Lower leg skin (tissue), 3 donors: ENCODE measurements around the gene GPS2.

Experiments used
- POLR2A ChIP-seq, 2 donors: fragments of 450-650 bp; IDR thresholded peaks; one replicate each; pipeline ENCODE4 v1.6.1; 2016 to 2017; ENCODE audit warnings: antibody characterized with exemption in 2 of 2, mild to moderate bottlenecking in 1 of 2, moderate library complexity in 1 of 2
- TF ChIP-seq, protein P1 (sequence below), 3 donors: fragments of 450-650 bp; IDR thresholded peaks; one replicate each; pipeline ENCODE4 v1.5.1; 2016; ENCODE audit warnings: antibody characterized with exemption in 3 of 3, mild to moderate bottlenecking in 3 of 3, moderate library complexity in 2 of 3

DNA sequence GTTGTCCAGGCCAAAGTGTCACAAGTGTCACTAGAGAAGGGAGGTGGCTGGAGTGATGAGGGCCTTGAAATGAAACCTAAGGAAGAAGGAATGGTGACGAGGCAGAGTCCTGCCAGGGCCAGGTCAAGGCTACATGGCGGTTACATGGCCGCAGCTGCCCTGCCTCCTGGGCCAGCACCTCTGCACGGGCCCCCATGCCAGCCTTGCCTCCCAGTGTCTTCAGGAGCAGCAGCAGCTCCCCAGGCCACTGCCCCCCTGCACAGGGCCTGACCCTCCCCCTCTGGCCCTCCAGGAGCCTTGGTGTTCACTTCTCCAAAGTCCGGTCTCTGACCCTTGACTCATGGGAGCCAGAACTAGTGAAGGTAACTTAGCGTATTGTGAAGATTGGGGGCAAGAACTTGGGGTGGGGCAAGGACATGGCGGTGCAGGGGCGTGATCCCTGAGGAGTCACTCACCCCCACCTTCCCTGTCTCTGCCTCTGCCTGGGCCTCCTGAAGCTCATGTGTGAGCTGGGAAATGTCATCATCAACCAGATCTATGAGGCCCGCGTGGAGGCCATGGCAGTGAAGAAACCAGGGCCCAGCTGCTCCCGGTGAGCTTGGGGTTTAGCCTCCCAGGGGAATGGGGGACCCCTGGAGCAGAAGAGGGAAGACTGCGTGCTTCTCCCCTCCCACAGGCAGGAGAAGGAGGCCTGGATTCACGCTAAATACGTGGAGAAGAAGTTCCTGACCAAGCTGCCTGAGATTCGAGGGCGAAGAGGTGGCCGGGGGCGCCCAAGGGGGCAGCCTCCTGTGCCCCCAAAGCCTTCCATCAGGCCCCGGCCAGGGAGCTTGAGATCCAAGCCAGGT is 32.7 kb upstream of the GPS2 start:
- TF ChIP-seq, protein P1, sequence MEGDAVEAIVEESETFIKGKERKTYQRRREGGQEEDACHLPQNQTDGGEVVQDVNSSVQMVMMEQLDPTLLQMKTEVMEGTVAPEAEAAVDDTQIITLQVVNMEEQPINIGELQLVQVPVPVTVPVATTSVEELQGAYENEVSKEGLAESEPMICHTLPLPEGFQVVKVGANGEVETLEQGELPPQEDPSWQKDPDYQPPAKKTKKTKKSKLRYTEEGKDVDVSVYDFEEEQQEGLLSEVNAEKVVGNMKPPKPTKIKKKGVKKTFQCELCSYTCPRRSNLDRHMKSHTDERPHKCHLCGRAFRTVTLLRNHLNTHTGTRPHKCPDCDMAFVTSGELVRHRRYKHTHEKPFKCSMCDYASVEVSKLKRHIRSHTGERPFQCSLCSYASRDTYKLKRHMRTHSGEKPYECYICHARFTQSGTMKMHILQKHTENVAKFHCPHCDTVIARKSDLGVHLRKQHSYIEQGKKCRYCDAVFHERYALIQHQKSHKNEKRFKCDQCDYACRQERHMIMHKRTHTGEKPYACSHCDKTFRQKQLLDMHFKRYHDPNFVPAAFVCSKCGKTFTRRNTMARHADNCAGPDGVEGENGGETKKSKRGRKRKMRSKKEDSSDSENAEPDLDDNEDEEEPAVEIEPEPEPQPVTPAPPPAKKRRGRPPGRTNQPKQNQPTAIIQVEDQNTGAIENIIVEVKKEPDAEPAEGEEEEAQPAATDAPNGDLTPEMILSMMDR (IDR thresholded peaks at IDR 0.05): no peak
- TF ChIP-seq POLR2A (IDR thresholded peaks at IDR 0.05): no peak
